BJ (cell line): ENCODE results near the gene CEP63. TPM values are rescaled to one million over a fixed set of nuclear protein-coding genes. Genes with fewer than 3 reads are reported as not detected.

Source experiments
- CTCF ChIA-PET: fragments of 350-600 bp; formaldehyde crosslinking; extraction: SDS; loops from one replicate; lab custom pipeline; 2021; ENCODE audit warnings: antibody characterized with exemption, inconsistent platforms; lab: Yijun Ruan, JAX
- POLR2A ChIA-PET: fragments of 300-600 bp; sonication (Branson Sonifier 250); formaldehyde crosslinking; extraction: SDS; loops from one replicate; lab custom pipeline; 2021; ENCODE audit warnings: antibody characterized with exemption; lab: Charles Lee
- DNase-seq: peaks from one replicate; pipeline ENCODE4 v3.0.0-alpha.2; 2011; ENCODE audit warnings: low read depth
- H3K27me3 ChIP-seq: 2 replicates; pipeline ENCODE4 v1.6.0; 2011; ENCODE audit warnings: low read length; ENCODE audit not compliant: control insufficient read depth, insufficient read depth
- H3K36me3 ChIP-seq: 2 replicates; pipeline ENCODE4 v1.5.1; 2011; ENCODE audit warnings: low read length; ENCODE audit not compliant: control insufficient read depth, insufficient read depth
- H3K4me3 ChIP-seq: 2 replicates; pipeline ENCODE4 v1.5.1; 2011; ENCODE audit warnings: low read depth, mild to moderate bottlenecking, control low read depth, low read length
- polyA plus RNA-seq: library from polyadenylated mRNA; depleted of rRNA; stranded (reverse); fragments of >200 nt; gene quantifications from 2 replicates; pipeline ENCODE4 v1.2.3, GENCODE V29; 2011
- TF ChIP-seq, protein P1 (sequence below): IDR thresholded peaks from 2 replicates; pipeline ENCODE4 v1.5.1; 2011; ENCODE audit warnings: low read depth, mild to moderate bottlenecking, control low read depth, inconsistent platforms, low read length, moderate library complexity; ENCODE audit not compliant: insufficient read depth

The CEP63 gene
- polyA plus RNA-seq, 1 experiment: 6.4 TPM

- DNase-seq: no peak
- ChIA-PET POLR2A (interaction anchor here (0.5 to 1.0 kb wide), 8 partner anchors 18 to 148 kb away, joined by 3 to 7 read pairs (median 4); partner anchors contain the start of genes ANAPC13 and CEP63), CTCF (interaction anchor here (0.6 to 2.7 kb wide), 5 partner anchors 10 to 252 kb away, joined by 3 to 14 read pairs (median 3); no protein-coding TSS in a partner anchor)
- H3K27me3 ChIP-seq: no peaks in the 10 kb centered on the region
- no peaks in the 10 kb centered on the region for H3K36me3 ChIP-seq
- TF ChIP-seq, protein P1, sequence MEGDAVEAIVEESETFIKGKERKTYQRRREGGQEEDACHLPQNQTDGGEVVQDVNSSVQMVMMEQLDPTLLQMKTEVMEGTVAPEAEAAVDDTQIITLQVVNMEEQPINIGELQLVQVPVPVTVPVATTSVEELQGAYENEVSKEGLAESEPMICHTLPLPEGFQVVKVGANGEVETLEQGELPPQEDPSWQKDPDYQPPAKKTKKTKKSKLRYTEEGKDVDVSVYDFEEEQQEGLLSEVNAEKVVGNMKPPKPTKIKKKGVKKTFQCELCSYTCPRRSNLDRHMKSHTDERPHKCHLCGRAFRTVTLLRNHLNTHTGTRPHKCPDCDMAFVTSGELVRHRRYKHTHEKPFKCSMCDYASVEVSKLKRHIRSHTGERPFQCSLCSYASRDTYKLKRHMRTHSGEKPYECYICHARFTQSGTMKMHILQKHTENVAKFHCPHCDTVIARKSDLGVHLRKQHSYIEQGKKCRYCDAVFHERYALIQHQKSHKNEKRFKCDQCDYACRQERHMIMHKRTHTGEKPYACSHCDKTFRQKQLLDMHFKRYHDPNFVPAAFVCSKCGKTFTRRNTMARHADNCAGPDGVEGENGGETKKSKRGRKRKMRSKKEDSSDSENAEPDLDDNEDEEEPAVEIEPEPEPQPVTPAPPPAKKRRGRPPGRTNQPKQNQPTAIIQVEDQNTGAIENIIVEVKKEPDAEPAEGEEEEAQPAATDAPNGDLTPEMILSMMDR: no peak
- no peak overlapping the region for H3K4me3 ChIP-seq
Observed at GRCh38 chr3:134464689-134465365, 21.0 kb upstream of the CEP63 start.

GRCh38 chr3:134466331-134466730, 19.5 kb upstream of the CEP63 start:
- no peak for DNase-seq
- POLR2A ChIA-PET: no interaction called here

DNA sequence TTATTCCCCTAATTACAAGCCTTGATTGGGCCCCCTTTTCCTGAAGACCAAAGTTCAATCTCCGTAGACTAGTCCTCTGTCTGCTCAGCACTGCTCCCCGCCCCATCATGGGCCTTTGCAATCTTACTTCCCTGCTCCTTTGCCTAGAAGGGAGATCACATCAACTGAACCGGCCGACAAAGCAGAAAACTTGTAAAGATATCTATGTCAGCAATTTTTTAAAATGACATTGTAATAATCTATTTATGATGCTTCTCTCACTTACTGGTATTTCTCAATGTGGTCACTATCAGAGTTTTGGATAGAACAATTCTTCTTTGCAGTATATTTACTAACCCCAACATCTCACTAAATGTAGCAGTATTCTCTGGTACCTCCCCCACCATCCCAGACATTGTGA, 17.3 kb upstream of the CEP63 start:
- no peak for DNase-seq
- ChIA-PET CTCF (interaction anchor here (1.5 kb wide), 1 partner anchor 256 kb away, joined by 5 read pairs; no protein-coding TSS in a partner anchor), POLR2A (no interaction called here)
- Histone ChIP-seq H3K27me3 (no peaks in the 10 kb centered on the region), H3K4me3 (no peak overlapping the region), H3K36me3 (no peaks in the 10 kb centered on the region)
- TF ChIP-seq, protein P1: no peak

More at GRCh38 chr3:134466331-134466730, 19.5 kb upstream of the CEP63 start:
- CTCF ChIA-PET: interaction anchor here (0.8 to 2.7 kb wide), 4 partner anchors 8 to 157 kb away, joined by 3 to 14 read pairs (median 6); no protein-coding TSS in a partner anchor
- TF ChIP-seq, protein P1: no peak
- Histone ChIP-seq H3K27me3 (no peaks in the 10 kb centered on the region), H3K36me3 (no peaks in the 10 kb centered on the region), H3K4me3 (no peak overlapping the region)

- H3K4me3 ChIP-seq: no peak overlapping the region
- H3K36me3 ChIP-seq: peaks cover 2% of the 10 kb centered on the region; the same call in 1 of the 2 replicates
- no peak for DNase-seq
- ChIA-PET POLR2A (interaction anchor here (0.7 to 1.8 kb wide), 2 partner anchors 99 to 107 kb away, joined by 5 to 7 read pairs; no protein-coding TSS in a partner anchor), CTCF (interaction anchor here (1.0 to 9.1 kb wide), 9 partner anchors 13 to 256 kb away, joined by 3 to 185 read pairs (median 11); partner anchors contain the start of genes ANAPC13 and CEP63)
- TF ChIP-seq, protein P1: no peak
- no peaks in the 10 kb centered on the region for H3K27me3 ChIP-seq
Observed at GRCh38 chr3:134471521-134472193, 14.2 kb upstream of the CEP63 start.
